Stimulated activated CD4-positive, alpha-beta T cell treated with anti-CD3 and anti-CD28 coated beads, Interleukin-4, amount 100 ng/mL, for 4 hours (primary cell): ENCODE results near the gene RASL10B.
A peak's percentile ranks its signal among the peaks of the same experiment; 100 is the strongest.
"Not testable (repeated sequence)": the region's sequence is repeated elsewhere in the genome, so short reads cannot be mapped to it uniquely, and the experiment has no call there.

Experiments
- DNase-seq, 2 experiments: peaks; one replicate each; pipeline ENCODE4 v3.0.0-alpha.2; 2020

The RASL10B gene

GRCh38 chr17:35743626-35744328 is 12.3 kb downstream of the RASL10B start:
- DNase-seq = no peak

- DNase-seq = no peak
These were observed 13.4 kb downstream of the RASL10B start for GRCh38 chr17:35744830-35745229.

GRCh38 chr17:35745246-35745645 is 13.8 kb downstream of the RASL10B start:
- no peak for DNase-seq

GRCh38 chr17:35745749-35746320 is 14.4 kb downstream of the RASL10B start:
- no peak for DNase-seq

GRCh38 chr17:35747540-35748017 is 16.1 kb downstream of the RASL10B start:
- DNase-seq = peak; percentile 73 to 75

GRCh38 chr17:35748341-35748841 is 17.0 kb downstream of the RASL10B start:
- DNase-seq = no peak

GRCh38 chr17:35748979-35749378 is 17.5 kb downstream of the RASL10B start:
- no peak for DNase-seq

GRCh38 chr17:35749560-35750412 is 18.3 kb downstream of the RASL10B start:
- no peak for DNase-seq

- DNase-seq = no peak
These were observed 19.3 kb downstream of the RASL10B start for GRCh38 chr17:35750526-35751395.

GRCh38 chr17:35751541-35751940 is 20.1 kb downstream of the RASL10B start:
- DNase-seq = not testable (repeated sequence)

- DNase-seq = no peak
These were observed 21.0 kb downstream of the RASL10B start for GRCh38 chr17:35752471-35752870.

- DNase-seq = no peak
These were observed 21.7 kb downstream of the RASL10B start, which contains the start of gene GAS2L2 for GRCh38 chr17:35752945-35753764. Gene GAS2L2 (minus strand): TSS chr17:35753239. CDS start chr17:35752850, 389 bp downstream.

- no peak for DNase-seq
These were observed 25.8 kb downstream of the RASL10B start for GRCh38 chr17:35757243-35757642.

- DNase-seq = no peak
These were observed 29.1 kb downstream of the RASL10B start, which contains the start of gene C17orf50 for GRCh38 chr17:35760587-35760986. Gene C17orf50 (plus strand): TSS chr17:35760887. CDS start chr17:35760942, 55 bp downstream.

- no peak for DNase-seq
These were observed 30.2 kb downstream of the RASL10B start for GRCh38 chr17:35761601-35762000.

- DNase-seq = no peak
These were observed 32.3 kb downstream of the RASL10B start for GRCh38 chr17:35763767-35764122.

GRCh38 chr17:35764123-35764991 is 32.9 kb downstream of the RASL10B start:
- peak; percentile 81 to 88 for DNase-seq

- DNase-seq = no peak
These were observed 33.8 kb downstream of the RASL10B start for GRCh38 chr17:35765086-35765710.

GRCh38 chr17:35765756-35766488 is 34.5 kb downstream of the RASL10B start:
- no peak for DNase-seq
